HFFc6 (cell line): ENCODE results near the gene IL1RN. TPM values are rescaled to one million over a fixed set of nuclear protein-coding genes. Genes with fewer than 3 reads are reported as not detected.

ENCODE experiments used
- DNase-seq: peaks from one replicate; pipeline ENCODE4 v3.0.0-alpha.2; 2018
- H3K27ac Mint-ChIP-seq: 2 replicates; pipeline ENCODE4 v1.8.0; 2020; ENCODE audit warnings: mild to moderate bottlenecking, mixed read lengths
- H3K27me3 Mint-ChIP-seq: 2 replicates; pipeline ENCODE4 v1.8.0; 2021; ENCODE audit warnings: mild to moderate bottlenecking, moderate library complexity, mixed read lengths; ENCODE audit not compliant: insufficient read depth
- H3K36me3 Mint-ChIP-seq: 2 replicates; pipeline ENCODE4 v1.8.0; 2021; ENCODE audit warnings: low read depth, mixed read lengths
- H3K4me1 Mint-ChIP-seq: 2 replicates; pipeline ENCODE4 v1.8.0; 2020; ENCODE audit warnings: low read depth, mixed read lengths
- H3K4me3 Mint-ChIP-seq: 2 replicates; pipeline ENCODE4 v1.8.0; 2020; ENCODE audit warnings: mild to moderate bottlenecking, moderate library complexity, mixed read lengths
- H3K9me3 Mint-ChIP-seq: 2 replicates; pipeline ENCODE4 v1.8.0; 2020; ENCODE audit warnings: mild to moderate bottlenecking, mixed read lengths
- CTCF ChIP-seq: fragments of 200-600 bp; sonication (generic); IDR thresholded peaks from 2 replicates; pipeline ENCODE4 v1.5.0; 2021; ENCODE audit warnings: antibody characterized with exemption, mild to moderate bottlenecking
- total RNA-seq, 6 experiments: library from RNA; stranded (reverse); fragmentation: NEBNext Ultra II Directional; extraction: Animal tissue kit (Norgen Biotek cat#: 25700); gene quantifications; 2 replicates in 1 of 6; 3 replicates in 5 of 6; pipeline ENCODE4 v1.2.3, GENCODE V29; 2021

IL1RN gene
- total RNA-seq, 6 experiments from 2014 or later, result not detected

GRCh38 chr2:113105047-113105785 lies 22.2 kb upstream of the IL1RN start:
- Mint-ChIP-seq H3K9me3 (no peaks in the 10 kb centered on the region), H3K4me1 (peaks cover 18% of the 10 kb centered on the region), H3K4me3 (no peak overlapping the region), H3K27me3 (peaks cover 2% of the 10 kb centered on the region), H3K27ac (no peak overlapping the region), H3K36me3 (no peaks in the 10 kb centered on the region)
- TF ChIP-seq CTCF, result no peak
- DNase-seq, result peak; percentile 64

GRCh38 chr2:113111121-113111520 lies 16.3 kb upstream of the IL1RN start:
- DNase-seq, result no peak
- Mint-ChIP-seq H3K27me3 (peaks cover 8% of the 10 kb centered on the region; the same call in 1 of the 2 replicates), H3K27ac (no peak overlapping the region), H3K4me3 (no peak overlapping the region), H3K4me1 (no peaks in the 10 kb centered on the region), H3K36me3 (no peaks in the 10 kb centered on the region), H3K9me3 (no peaks in the 10 kb centered on the region)
- no peak for TF ChIP-seq CTCF

GRCh38 chr2:113111823-113112287 lies 15.5 kb upstream of the IL1RN start:
- Mint-ChIP-seq H3K9me3 (no peaks in the 10 kb centered on the region), H3K4me3 (no peak overlapping the region), H3K27ac (no peak overlapping the region), H3K36me3 (no peaks in the 10 kb centered on the region), H3K27me3 (peaks cover 8% of the 10 kb centered on the region; the same call in 1 of the 2 replicates), H3K4me1 (no peaks in the 10 kb centered on the region)
- no peak for TF ChIP-seq CTCF
- DNase-seq, result no peak

- Mint-ChIP-seq H3K36me3 (no peaks in the 10 kb centered on the region), H3K27me3 (peaks cover 8% of the 10 kb centered on the region; the same call in 1 of the 2 replicates), H3K4me3 (no peak overlapping the region), H3K4me1 (peaks cover 4% of the 10 kb centered on the region), H3K27ac (no peak overlapping the region), H3K9me3 (no peaks in the 10 kb centered on the region)
- TF ChIP-seq CTCF, result no peak
- DNase-seq, result no peak
Observed at GRCh38 chr2:113112441-113112840, 15.0 kb upstream of the IL1RN start.

- H3K36me3 Mint-ChIP-seq, result no peaks in the 10 kb centered on the region
- H3K4me1 Mint-ChIP-seq, result peaks cover 8% of the 10 kb centered on the region
- no peak overlapping the region for H3K4me3 Mint-ChIP-seq
- no peak for DNase-seq
- H3K27me3 Mint-ChIP-seq, result peaks cover 8% of the 10 kb centered on the region; the same call in 1 of the 2 replicates
- no peak overlapping the region for H3K27ac Mint-ChIP-seq
- H3K9me3 Mint-ChIP-seq, result no peaks in the 10 kb centered on the region
- no peak for TF ChIP-seq CTCF
Observed at GRCh38 chr2:113112871-113113270, 14.5 kb upstream of the IL1RN start.
